HG02610 (cell line): ENCODE results near the gene CHST14.
A peak's percentile ranks its signal among the peaks of the same experiment; 100 is the strongest.
"Not testable (repeated sequence)": the region's sequence is repeated elsewhere in the genome, so short reads cannot be mapped to it uniquely, and the experiment has no call there.

Experiments used
- ATAC-seq: cut with Tn5 transposase; IDR thresholded peaks from one replicate; pipeline ENCODE4 v1.9.1; 2021; ENCODE audit warnings: mild to moderate bottlenecking, moderate library complexity; ENCODE audit not compliant: unreplicated experiment

The CHST14 gene

GRCh38 chr15:40440743-40441564, 29.8 kb upstream of the CHST14 start, which contains the start of gene BAHD1:
TSS of gene BAHD1 (plus strand) at chr15:40440953. CDS start at chr15:40458465, 17,512 bp downstream.
- ATAC-seq: peak; percentile 91

GRCh38 chr15:40441565-40442531, 28.9 kb upstream of the CHST14 start:
- no peak for ATAC-seq

GRCh38 chr15:40443255-40443654, 27.5 kb upstream of the CHST14 start:
- ATAC-seq: no peak

GRCh38 chr15:40443846-40444245, 26.9 kb upstream of the CHST14 start:
- ATAC-seq: no peak

GRCh38 chr15:40444736-40445135, 26.0 kb upstream of the CHST14 start:
- ATAC-seq: no peak

- no peak for ATAC-seq
These were observed 25.3 kb upstream of the CHST14 start for GRCh38 chr15:40445421-40445922.

- no peak for ATAC-seq
These were observed 24.6 kb upstream of the CHST14 start for GRCh38 chr15:40446144-40446543.

- no peak for ATAC-seq
These were observed 22.4 kb upstream of the CHST14 start for GRCh38 chr15:40448354-40448753.

GRCh38 chr15:40449275-40449674, 21.5 kb upstream of the CHST14 start:
- ATAC-seq: no peak

- no peak for ATAC-seq
These were observed 20.7 kb upstream of the CHST14 start for GRCh38 chr15:40450047-40450446.

- no peak for ATAC-seq
These were observed 19.1 kb upstream of the CHST14 start for GRCh38 chr15:40451527-40452158.

GRCh38 chr15:40452296-40453090, 18.3 kb upstream of the CHST14 start:
- peak; percentile 61 for ATAC-seq

- not testable (repeated sequence) for ATAC-seq
These were observed 16.8 kb upstream of the CHST14 start for GRCh38 chr15:40453941-40454340.

- no peak for ATAC-seq
These were observed 15.8 kb upstream of the CHST14 start for GRCh38 chr15:40454904-40455391.

- ATAC-seq: no peak
These were observed 14.5 kb upstream of the CHST14 start for GRCh38 chr15:40456299-40456712.

- no peak for ATAC-seq
These were observed 14.0 kb upstream of the CHST14 start for GRCh38 chr15:40456738-40457137.

- ATAC-seq: no peak
These were observed 12.1 kb upstream of the CHST14 start for GRCh38 chr15:40458495-40459371.

GRCh38 chr15:40459391-40460015, 11.3 kb upstream of the CHST14 start:
- no peak for ATAC-seq
